ENCODE measurements around the gene FGD6.

The FGD6 gene

GRCh38 chr12:95073698-95074520 is 143.4 kb downstream of the FGD6 start:
- H3K4me3 ChIP-seq (ENCODE audit: low read depth, low read length): peak overlapping the region; percentile 85
- peak; percentile 87 for TF ChIP-seq CTCF (conservative IDR thresholded peaks at IDR 0.05; ENCODE audit: low read depth, low read length)
- no peak for DNase-seq (ENCODE audit: low read depth)

- TF ChIP-seq CTCF (conservative IDR thresholded peaks at IDR 0.05; ENCODE audit: low read depth, low read length): no peak
Measured at GRCh38 chr12:95072900-95073697, 144.2 kb downstream of the FGD6 start, which contains the start of gene NR2C1. Gene NR2C1 (minus strand): TSS chr12:95073618. CDS start chr12:95067384, 6,234 bp downstream.

GRCh38 chr12:95070378-95070777 is 146.9 kb downstream of the FGD6 start:
- DNase-seq (ENCODE audit: low read depth): no peak
- no peak overlapping the region for H3K4me3 ChIP-seq (ENCODE audit: low read depth, low read length)
- TF ChIP-seq CTCF (conservative IDR thresholded peaks at IDR 0.05; ENCODE audit: low read depth, low read length): no peak

More at GRCh38 chr12:95072900-95073697, 144.2 kb downstream of the FGD6 start, which contains the start of gene NR2C1:
- DNase-seq (ENCODE audit: low read depth): peak; percentile 97
- peak within 1 kb of the TSS; percentile 85 for H3K4me3 ChIP-seq (ENCODE audit: low read depth, low read length)

DNA sequence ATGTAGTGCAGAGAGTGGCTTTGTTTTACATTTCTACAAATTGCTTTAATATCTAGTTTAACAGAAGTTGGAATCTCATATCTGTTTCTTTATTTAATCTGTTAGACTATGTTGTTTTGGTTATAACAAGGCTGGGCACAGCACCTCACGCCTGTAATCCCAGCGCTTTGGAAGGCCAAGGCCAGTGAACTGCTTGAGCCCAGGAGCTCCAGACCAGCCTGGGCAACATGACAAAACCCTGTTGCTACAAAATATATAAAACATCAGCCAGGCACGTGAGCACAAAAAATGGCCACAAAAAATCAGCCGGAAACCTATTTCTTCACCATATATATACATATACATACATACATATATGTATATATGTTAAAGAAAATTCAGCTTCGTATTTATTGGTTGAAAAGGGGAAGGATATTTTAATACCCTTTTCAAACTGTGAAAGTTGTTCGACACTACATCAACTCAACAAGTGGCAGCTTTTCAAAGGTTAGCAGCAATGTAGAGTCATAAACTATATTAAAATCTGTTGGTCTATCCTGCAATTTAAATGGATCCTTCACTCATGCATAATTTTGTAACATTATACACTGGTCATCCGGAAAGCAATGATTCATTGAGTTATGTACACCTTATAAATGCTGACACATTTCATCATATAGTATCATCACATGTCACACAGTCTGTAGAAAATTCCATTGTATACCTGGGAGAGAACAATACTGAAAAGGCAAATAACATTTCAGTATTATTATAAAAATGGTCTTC is 151.0 kb downstream of the FGD6 start:
- no peak for DNase-seq (ENCODE audit: low read depth)
- no peak overlapping the region for H3K4me3 ChIP-seq (ENCODE audit: low read depth, low read length)
- no peak for TF ChIP-seq CTCF (conservative IDR thresholded peaks at IDR 0.05; ENCODE audit: low read depth, low read length)

- no peak overlapping the region for H3K4me3 ChIP-seq (ENCODE audit: low read depth, low read length)
- no peak for DNase-seq (ENCODE audit: low read depth)
- no peak for TF ChIP-seq CTCF (conservative IDR thresholded peaks at IDR 0.05; ENCODE audit: low read depth, low read length)
Measured at GRCh38 chr12:95060951-95061350, 156.3 kb downstream of the FGD6 start.

GRCh38 chr12:95059984-95060383 is 157.3 kb downstream of the FGD6 start:
- no peak overlapping the region for H3K4me3 ChIP-seq (ENCODE audit: low read depth, low read length)
- no peak for DNase-seq (ENCODE audit: low read depth)
- TF ChIP-seq CTCF (conservative IDR thresholded peaks at IDR 0.05; ENCODE audit: low read depth, low read length): no peak
